Ecto neural progenitor cell (in vitro differentiated cells): Measurements from ENCODE around the gene CTNNBIP1.
"Not testable (repeated sequence)": the region's sequence is repeated elsewhere in the genome, so short reads cannot be mapped to it uniquely, and the experiment has no call there.

ENCODE experiments used
- DNase-seq: peaks from one replicate; pipeline ENCODE4 v3.0.0-alpha.2; 2018; ENCODE audit warnings: low spot score

CTNNBIP1 gene

DNA sequence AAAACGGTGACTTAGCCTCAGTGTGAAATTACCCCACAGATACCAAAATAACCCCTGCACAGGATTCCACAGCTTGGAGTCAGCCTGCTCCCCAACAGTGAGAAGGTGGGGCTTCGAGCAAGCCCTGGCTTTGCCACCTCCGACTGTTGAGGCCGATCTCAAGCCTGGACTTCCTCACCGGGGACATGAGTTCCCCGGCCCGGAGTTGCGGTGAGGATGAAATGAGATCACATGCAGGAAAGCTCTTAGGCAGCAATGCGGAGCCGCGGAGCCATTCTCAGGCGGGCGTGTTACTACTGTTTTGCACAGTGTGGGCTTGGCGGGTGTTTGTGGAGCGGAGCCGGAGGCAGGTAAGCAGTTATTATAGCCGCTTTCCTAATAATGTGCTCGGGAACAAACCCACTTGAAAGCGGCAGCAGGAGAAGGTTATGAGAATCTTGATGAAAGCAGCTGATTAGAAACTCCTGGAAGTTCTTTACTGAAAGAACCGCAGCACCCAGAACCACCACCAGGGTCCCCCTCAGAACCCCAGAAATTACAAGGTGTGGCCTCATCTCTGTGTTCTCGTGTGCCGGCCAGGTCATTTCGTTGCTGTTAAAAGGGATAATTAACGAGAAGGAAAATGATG lies 82.4 kb downstream of the CTNNBIP1 start:
- DNase-seq, result no peak

DNA sequence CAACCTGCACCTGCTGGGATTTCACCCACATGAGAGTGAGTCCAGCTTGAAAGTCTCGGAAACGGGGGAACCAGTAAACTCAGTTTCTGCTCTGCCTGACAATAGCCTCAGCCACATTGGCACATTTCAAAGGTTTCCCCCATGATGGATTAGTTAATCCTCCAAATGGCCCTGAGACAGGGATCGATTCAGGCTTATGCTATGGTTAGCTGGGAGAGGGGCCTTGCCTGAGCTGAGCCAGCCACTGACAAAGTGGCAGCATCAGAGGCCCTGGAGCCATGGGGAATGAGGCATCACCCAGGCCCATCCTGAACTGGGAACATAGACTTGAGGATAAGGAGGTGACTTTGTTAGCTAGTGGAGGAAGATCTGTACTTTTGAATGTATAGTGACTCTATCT lies 83.5 kb downstream of the CTNNBIP1 start:
- no peak for DNase-seq

DNA sequence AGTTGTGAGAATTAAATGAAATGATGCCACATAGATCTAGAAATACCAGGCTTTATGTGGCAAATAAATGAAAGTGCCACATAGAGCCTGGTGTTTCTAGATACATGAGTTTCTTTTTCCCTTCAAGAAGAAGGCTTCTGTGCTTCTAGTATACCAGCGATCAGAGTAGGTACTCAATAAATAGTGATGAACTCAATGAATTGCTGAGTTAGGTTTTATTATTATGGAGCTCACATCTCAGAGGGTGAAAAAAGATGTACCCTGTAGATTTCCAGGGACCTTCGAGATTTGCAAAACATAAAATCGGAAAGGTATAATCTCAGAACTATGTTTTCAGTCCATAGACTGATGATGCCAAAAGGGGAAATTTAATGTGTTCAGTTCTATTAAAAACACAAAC lies 84.0 kb downstream of the CTNNBIP1 start:
- no peak for DNase-seq

DNA sequence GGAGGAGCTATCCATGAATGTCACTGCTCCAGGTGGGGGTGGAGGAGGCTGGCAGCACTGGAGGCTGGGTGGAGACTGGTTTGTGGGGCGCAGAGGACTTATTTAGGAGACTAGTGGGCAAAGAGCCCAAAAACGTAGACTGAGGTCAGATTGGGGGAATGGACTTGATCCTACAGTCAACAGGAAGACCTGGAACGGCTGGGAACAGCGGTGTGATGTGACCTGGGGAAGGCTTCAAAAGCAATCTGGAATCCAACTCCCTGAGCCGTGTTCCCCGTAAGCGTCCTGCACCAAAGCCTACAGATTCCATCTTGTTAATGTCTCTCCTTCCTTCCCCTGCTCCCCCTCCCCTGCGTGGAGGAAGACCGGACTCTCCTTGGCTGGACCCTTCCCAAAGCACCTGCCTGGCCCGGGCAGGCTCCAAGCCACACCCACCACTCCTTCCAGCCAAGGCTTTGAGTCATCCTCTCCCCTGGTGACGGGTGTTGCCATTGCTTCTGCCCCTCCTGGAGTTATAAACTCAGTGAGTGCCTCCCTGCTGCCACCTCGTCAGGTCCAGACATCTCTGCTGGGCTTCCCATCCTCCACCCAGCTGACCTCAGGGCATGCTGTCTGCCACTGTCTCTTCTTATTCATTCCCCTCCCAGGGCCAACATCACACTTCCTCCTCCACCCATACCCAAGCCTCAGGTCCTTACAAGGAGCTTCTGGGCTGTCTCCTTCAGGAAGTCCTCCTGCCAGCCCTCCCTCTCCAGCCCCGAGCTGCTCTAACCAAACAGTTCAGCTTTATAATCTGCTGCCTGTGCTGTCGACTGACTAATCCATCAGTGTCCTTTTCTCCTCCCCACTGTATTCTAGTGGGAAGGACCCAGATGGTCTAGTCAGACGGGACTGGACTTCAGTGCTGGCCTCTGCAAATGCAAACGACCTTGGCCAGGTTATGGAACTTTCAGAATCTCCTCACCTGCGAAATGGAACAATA lies 84.7 kb downstream of the CTNNBIP1 start:
- peak; percentile 57 for DNase-seq

DNA sequence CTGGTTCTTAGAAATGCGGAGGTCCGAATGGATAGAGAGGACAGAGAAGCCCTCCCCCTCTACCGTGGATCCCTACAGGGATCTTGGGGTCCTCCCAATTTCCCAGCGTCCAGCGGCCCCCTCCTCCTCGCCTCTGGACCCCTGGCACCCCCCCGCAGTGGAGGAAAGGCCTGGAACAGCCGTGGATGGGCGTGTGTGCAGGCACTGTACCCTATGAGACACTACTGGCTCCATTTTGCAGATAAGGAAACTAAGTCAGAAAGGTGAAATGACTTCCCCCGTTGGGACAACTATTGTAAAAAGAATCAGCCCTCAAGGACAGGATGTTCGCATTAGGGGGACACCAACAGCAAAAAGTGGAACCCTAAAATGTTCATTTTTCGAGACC lies 85.4 kb downstream of the CTNNBIP1 start:
- DNase-seq, result no peak

DNA sequence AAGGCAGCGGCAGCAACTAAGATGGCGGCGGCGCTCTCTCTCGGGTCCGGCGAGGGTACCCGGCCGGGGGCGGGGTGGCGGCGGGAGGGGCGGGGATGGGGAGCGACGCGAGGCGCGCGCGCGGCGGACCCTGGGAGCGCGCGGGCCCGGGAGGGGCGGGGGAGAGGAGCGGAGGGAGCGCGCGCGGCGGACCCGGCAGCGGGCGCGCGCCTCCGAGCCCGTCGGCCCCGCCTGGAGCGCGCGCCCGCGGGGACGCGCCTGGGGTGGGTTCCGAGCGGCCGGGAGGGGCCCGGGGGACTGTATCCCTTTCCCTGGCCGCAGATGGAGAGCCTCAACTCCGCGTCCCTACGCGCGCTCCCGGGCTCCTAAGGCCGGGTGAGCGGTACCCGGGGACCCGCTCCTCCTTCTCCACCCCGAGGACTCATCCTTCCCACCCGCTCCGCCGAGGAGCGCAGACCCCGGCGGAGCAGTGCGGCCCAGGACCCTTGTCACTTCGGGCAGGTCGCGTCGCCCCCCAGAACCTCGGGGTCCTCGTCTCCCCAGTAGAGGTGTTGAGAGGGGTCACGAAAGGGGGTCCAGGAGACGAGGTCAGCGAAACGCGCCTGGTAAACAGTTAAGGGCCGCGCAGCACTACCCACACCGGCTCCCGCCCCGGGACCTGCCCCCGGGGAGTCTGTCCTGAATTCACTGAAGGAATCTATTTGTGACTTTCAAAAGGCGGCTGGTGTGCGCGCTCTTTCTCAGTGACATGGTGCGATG lies 85.9 kb downstream of the CTNNBIP1 start, which contains the start of gene CLSTN1:
Gene CLSTN1, minus strand, starts transcription at position 23 of the 759 bp plus-strand sequence. CDS start 232 bp downstream, outside the sequence.
- peak; percentile 96 for DNase-seq

DNA sequence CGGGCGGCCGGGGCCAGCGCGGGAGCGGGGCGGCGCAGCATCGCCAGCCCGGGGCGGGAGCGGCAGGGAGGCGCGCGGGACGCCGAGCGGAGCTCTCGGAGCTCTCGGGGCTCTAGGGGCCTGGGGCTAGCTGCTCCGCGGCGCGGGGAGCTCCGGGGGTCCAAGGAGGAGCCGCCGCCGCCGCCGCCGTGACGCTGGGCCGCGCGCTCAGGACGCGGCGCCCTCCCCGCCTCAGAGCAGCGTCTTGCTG lies 86.5 kb downstream of the CTNNBIP1 start:
- DNase-seq, result no peak

DNA sequence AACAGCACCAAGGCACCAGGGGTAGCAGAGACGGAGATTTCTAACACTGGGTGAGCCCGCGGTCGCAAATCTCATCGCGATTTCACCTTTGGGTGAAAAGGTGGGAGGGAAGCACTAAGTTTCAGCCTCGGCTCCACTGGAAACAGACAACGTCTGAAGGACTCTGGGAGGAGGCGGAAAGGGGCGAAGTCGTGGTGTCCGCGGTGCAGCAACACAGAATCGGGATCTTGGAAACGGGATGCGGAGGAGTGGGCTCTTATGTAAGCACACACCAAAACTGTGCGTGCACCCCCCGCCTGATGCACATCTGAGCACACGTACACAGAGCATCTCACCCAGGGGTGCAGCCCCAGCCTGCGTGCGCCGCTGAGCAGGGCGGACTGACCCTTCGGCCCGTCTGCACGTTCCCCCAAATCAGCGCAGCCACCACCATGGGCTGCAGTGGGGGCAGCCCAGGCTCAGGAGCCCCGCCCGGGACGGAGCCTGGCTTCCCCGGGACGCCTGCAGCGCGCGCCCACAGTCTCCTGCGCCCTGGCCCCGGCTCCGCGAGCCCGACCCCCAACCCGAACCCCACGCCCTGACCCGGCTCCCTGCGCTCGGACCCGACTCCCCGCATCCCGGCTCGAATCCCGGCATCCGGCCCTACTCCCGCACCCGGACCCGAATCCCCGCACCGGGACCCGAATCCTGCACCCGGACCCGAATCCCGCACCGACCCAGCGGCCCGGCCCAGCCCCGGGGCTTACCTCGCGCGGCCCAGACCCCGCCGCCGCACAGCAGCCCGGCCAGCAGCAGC lies 87.0 kb downstream of the CTNNBIP1 start:
- peak; percentile 68 for DNase-seq

DNA sequence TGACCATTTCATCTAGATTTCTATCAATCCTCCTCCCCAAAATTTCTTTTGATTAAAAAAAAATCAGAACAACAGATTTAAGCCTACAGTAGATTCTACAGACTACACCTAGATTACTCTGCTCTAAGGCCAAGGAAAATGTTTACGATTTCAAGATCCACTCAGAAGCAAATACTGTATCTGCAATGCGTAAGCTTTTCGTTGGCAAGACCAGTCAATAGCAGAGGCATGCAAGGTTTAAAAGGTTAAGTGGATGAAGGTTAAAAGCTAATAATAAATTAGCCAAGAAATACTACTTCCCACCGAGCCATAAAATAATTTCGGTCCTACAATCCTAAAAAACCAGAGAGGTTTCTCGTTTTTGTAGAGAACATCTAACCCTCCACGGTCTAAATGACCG lies 87.6 kb downstream of the CTNNBIP1 start:
- no peak for DNase-seq

DNA sequence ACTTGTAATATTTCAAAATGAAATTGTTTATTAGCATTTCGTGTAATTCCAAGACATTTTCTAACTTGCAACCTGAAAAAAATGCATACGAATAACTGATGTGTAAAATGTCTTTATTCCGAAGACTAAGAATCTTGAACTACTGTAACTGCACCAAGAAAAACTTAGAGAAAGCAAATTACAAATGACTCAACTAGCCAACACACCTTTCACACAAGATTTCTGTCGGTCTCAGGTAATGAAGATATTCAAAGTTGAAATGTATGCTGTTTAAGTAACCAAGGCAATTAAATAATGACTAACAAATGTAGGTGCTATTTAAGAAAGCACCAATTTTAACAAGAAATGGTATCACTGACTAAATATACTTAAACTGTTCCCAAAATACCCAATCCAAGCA lies 88.4 kb downstream of the CTNNBIP1 start:
- DNase-seq, result no peak

DNA sequence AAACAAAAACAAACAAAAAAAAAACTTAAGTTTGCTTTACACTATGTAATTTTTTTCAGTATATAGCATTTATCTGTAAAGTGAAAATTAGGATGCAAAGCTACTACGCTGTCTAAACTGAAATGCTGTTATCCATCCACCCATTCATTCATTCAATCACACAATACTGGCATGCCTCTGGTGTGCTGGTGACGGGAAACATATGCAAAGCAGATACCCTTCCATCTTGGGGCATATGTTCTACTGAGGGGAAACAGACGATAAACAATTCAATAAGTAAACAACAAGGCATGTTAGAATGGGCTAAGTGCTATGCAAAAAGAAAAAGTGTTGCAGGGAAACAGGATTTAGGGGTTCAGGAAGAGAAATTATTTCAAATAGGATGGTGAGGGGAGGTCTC lies 89.5 kb downstream of the CTNNBIP1 start:
- DNase-seq, result no peak

DNA sequence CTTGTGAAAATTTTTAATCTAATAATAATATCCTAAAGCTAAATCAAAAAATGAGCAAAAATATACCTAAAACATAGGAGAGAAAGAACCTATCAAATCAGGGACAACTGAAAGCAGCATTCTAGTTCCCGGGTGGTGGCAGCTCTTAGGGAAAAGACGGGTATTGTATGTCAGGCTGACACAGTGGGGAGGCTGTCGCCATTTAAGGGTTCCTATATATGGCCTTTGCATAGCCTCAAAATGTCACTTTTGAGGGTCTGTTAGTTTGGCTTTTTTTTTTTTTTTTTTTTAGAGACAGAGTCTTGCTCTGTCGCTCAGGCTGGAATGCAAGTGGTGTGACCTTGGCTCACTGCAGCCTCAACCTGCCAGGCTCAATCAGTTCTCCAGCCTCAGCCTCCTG lies 92.3 kb downstream of the CTNNBIP1 start:
- no peak for DNase-seq

DNA sequence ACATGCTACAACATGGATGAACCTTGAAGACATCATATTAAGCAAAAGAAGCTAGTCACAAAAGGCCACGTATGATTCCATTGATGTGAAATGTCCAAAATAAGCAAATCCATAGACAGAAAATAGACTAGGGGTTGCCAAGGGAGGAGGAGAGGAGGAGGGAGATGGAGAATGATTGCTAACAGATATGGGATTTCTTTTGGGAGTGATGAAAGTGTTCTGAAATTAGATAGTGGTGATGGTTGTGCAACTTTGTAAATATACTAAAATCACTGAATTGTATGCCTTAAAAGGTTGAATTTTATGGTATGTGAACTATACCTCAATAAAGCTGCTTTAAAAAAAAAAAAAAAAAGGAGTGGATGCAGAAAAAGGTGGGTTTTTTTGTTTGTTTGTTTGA lies 93.9 kb downstream of the CTNNBIP1 start:
- no peak for DNase-seq

DNA sequence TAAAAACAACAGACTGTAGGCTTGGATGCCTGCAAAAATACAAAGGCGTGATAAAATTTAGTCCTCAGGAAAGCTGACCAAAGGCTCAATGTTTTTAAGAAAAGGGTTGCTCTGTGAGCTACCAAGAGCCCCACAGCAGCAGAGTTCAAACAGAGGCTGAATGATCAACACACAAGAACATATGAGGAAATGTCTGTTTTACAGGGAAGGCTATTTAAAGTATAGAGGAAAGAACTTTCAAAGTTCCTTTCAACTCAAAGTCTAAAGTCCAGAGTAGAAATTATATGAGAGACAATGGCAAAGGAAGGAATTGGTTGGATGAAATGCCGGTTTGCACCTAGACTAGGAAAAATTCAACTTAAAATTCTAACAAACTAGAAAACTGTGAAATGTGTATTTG lies 94.9 kb downstream of the CTNNBIP1 start:
- DNase-seq, result no peak

DNA sequence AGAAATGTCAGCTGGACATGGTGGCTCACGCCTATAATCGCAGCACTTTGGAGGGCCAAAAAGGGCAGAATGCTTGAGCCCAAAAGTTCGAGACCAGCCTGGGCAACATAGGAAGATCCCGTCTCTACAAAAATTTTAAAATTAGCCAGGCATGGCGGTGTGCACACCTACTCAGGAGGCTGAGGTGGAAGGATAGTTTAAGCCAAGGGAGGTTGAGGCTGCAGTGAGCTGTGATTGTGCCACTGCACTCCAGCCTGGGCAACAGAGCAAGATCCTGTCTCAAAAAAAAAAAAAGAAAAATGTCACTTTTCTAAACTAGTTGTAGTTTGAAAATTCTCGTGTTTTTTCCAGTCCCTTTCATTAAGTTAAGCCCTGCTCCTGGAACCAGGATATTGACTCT lies 95.5 kb downstream of the CTNNBIP1 start:
- no peak for DNase-seq

DNA sequence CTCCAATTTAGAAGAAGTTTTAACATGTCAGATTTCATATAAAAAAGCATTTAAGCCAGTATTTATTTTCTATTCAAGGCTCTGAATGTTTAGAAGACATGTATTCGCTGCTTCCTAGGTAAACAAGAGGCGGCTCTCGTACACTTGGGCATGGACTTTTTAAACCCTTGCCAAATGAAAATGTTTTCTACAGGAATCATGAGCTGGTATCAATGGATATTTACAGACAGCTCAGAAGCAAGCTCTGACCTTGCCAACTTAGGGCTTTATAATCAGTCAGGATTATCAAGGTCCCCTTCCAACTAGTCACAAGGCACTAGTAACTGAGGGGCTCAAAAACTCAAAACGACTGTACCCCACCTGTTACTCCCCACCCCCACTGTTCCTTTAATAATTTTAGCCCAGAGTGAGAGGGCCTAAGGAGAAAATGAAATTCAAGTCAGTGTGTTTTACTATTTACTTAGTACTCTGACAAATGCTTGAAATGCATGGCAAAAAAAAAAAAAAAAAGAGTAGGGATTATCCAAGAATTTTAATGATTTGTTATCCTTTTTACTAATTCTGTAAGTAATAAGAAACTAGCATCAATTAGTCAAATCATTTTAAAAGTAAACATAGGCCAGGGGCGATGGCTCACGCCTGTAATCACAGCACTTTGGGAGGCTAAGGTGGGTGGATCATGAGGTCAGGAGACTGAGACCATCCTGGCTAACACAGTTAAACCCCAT lies 98.7 kb downstream of the CTNNBIP1 start:
- no peak for DNase-seq

DNA sequence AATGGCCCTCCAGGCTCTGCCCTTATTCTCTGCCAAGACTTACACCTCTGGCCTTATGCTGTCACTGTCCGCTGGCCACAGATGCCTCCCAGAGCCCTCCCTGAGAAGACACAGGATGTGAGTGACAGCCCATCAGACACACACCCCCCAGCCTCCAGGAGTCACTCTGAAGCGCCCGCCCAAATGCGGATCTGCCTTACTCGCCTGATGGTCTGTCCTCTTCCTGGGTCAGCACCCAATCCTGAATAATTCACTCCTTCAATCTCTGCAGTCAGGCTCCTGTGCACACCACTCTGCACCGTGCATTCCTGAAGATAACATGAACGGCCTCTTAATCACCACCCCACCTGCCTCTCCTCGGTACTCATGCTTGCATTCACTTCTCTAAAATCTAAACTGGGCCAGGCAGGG lies 101.0 kb downstream of the CTNNBIP1 start:
- DNase-seq, result no peak

DNA sequence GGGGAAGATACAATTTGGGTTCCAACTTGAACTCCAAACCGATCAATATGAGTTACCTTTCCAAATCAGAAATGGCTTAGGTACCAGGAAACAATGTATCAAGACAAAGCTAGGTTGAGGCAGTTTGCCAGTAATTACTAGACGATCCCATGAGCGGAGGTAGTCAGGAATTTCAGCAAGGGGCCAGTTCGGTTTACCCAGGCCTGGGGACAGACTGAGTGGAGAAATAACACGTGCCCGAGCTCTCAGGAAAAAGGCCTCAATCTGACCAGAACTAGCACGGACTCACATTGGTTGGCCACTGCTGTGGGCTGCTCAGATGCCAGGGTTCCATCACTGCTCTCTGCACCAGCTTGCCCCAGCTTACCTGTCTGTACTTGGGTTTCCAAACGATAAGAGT lies 101.6 kb downstream of the CTNNBIP1 start:
- DNase-seq, result no peak

DNA sequence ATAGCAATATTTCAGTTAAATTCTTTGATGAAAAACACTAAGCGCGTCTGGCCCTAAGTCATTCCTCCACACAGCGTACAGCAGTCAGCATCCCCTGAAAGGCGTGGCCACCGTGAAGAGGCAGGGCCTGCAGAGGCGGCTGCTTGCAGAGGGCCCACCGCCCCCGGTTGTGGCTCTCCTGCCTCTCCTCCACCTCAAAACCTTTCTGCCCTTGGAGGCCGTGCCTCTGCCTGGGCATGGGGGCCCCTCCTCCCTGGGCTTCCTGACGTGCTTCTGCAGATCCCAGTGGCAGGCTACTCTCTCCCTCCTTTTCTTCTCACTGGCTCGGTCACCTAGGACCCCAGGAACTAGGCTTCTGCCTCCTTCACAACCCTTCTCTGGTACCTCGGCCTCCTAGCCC lies 102.5 kb downstream of the CTNNBIP1 start:
- no peak for DNase-seq

DNA sequence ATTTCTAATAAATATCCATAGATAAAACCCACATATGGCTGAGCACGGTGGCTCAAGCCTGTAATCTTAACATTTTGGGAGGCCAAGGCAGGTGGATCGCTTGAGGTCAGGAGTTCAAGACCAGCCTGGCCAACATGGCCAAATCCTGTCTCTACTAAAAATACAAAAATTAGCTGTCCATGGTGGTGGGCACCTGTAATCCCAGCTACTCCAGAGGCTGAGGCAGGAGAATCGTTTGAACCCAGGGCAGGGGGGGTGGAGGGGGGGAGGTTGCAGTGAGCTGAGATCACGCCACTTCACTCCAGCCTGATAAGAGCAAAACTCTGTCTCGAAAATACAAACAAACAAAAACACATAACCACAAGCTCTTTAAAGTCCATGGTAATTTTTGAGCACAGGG lies 104.1 kb downstream of the CTNNBIP1 start:
- DNase-seq, result not testable (repeated sequence)

DNA sequence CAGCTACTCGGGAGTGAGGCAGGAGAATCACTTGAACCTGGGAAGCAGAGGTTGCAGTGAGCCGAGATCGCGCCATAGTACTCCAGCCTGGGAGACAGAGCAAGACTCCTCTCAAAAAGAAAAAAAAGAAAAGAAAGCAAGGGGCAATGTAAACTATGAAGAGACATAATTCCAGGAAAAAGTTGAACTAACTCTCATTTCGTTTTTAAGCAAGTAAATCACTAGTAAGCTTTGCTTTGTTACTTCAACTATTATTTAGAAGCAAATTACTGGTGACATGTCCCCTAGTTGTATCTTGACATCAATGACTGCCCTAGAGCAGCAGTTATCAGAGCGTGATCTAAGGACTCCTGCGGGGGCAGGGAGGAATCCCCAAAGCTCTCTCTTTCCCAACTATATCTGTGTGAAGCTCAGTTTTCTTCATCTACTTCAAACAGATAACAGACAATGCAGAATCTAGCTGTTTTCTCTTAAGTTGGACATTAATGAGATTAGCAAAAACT lies 105.0 kb downstream of the CTNNBIP1 start:
- no peak for DNase-seq
